ENCODE results near the gene SWSAP1.

The SWSAP1 gene

DNA sequence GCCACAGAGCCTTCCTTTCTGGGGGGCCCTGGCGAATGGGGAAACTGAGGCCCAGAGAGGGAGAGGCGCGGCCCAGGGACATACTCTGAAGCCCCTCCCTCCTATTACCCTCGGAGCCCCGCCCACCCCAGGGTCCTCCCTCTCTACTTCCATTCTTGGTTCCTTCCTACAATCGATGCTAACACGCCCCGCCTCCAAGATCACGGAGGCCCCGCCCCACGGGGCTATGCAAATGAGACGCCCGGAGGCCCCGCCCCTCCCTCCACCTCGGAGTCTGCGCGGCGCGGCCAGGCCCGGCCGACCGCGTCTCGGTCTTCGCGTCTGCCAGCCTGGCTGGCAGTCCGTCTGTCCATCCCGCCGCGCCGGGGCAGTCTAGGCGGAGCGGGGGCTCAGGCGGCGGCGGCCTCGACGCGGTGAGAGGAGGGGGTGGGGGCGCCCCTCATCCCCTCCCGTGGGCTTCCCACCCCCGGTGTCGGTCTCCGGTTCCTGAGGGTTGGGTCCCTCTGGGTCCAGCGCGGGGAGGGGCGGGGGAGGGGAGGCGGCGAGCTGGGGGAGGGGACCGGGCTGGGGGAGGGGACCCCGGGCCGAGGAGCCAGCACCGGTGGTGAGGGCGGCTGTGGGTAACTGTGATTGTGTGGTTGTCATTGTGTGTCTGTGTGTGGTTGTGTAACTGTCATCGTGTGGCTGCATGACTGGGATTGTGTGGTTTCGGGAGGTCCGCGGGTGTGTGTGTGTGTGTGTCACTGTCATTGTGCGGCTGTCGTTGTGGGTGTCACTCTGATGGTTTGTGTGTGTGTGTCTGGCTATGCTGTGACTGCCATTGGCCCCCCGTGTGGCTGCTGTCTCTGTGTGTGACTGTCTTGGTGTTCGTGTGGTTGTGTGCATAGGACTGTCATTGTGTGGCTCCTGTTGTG lies 19.0 kb upstream of the SWSAP1 start, which contains the start of gene PLPPR2:
Gene PLPPR2, plus strand, starts transcription at position 273 of the 914 bp plus-strand sequence. CDS start 2,242 bp downstream, outside the sequence.
- DNase-seq (ENCODE audit: low spot score), result peak; percentile 96

DNA sequence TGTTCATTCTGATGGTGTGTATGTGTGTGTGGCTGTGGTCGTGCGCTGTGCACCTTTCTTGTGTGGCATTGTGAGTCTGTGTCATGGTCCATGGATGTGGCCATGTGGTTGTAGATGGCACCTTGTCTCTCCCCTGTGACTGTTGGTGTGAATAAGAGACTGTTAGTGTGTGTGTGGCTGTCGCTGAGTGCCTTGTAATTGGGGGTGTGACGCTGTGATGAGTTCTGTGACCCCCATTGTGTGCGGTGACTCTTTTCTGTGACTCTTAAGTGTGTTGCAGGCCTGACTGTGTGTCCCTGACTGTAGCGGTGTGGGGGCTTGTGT lies 18.4 kb upstream of the SWSAP1 start:
- DNase-seq (ENCODE audit: low spot score), result no peak

DNA sequence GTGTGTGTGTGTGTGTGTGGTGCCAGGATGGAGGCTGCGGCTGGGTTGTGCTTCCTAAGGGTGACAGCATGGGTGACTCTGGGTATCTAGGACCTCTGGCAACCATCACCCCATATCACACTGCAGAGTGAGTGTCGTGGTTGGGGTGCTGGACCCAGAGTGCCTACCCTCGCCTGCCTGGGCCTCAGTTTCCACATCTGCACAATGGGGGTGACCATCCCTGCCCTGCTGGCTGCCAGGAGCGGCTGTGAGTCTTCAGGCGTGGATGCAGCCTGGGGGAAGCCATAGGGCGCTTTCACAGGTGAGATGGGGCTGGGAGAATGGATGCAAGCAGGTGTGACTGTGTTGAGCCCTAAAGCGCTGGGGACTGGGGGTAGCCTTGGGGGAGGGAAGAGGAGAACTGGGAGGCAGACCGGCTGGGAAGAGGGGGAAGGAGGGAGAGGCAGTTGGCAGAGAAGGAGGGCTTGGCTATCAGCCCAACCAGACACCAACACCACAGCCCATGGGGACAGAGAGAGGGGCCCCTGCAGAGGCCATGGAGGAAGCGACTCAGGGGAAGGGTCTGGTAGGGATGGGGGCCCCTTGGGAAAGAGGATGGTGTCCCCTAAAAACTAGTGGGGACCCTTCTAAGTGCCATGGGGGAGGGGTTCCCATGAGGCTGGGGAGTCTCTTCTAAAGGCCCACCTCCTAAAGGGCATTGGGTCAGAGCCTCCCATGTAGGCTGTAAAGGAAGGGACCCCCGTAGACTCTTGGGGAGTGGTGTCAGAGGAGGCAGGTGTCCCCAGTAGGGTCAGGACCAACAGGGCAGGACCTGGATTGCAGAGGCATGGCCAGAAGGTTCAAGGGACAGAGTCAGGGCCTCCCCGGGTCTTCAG lies 17.6 kb upstream of the SWSAP1 start:
- peak; percentile 3 for DNase-seq (ENCODE audit: low spot score)

DNA sequence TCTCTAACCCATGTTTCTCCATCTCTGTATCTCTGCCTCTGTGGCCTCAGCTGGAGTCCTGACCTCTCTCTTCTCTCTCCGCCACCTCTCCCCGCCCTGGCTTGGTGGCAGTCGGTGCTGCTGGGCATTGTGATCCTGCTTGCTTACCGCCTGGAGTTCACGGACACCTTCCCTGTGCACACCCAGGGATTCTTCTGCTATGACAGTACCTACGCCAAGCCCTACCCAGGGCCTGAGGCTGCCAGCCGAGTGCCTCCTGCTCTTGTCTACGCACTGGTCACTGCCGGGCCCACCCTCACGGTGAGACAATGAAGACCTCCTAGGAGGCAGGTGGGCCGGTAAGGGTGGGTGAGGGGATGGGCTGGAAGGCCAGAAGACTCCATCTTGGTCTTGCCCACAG lies 15.0 kb upstream of the SWSAP1 start:
- no peak for DNase-seq (ENCODE audit: low spot score)

DNA sequence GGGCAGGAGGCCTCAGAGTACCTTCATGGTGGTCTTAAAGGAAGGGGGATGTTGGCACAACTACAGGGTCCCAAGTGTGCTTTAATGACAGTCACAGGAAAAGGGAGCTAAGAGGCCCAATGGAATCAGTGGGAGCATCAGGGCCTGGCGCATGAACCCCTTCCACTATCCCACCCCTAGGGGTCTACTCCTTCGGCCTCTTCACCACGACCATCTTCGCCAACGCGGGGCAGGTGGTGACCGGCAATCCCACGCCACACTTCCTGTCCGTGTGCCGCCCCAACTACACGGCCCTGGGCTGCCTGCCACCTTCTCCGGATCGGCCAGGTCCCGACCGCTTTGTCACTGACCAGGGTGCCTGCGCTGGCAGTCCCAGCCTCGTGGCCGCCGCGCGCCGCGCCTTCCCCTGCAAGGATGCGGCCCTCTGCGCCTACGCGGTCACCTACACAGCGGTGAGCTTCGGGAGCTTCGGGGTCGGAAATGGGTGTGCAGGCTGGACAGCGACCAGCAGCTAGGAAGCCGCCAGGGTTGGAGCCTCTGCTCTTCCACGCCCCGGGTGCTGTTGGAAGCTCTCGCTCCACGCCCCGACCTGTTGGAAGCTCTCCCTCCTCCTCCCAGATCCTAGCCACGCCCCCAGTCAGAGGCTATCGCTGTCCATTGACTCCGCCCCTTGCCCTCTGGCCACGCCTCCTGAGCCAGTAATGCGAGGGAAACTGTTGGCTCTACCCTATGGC lies 13.3 kb upstream of the SWSAP1 start:
- DNase-seq (ENCODE audit: low spot score), result peak; percentile 94

DNA sequence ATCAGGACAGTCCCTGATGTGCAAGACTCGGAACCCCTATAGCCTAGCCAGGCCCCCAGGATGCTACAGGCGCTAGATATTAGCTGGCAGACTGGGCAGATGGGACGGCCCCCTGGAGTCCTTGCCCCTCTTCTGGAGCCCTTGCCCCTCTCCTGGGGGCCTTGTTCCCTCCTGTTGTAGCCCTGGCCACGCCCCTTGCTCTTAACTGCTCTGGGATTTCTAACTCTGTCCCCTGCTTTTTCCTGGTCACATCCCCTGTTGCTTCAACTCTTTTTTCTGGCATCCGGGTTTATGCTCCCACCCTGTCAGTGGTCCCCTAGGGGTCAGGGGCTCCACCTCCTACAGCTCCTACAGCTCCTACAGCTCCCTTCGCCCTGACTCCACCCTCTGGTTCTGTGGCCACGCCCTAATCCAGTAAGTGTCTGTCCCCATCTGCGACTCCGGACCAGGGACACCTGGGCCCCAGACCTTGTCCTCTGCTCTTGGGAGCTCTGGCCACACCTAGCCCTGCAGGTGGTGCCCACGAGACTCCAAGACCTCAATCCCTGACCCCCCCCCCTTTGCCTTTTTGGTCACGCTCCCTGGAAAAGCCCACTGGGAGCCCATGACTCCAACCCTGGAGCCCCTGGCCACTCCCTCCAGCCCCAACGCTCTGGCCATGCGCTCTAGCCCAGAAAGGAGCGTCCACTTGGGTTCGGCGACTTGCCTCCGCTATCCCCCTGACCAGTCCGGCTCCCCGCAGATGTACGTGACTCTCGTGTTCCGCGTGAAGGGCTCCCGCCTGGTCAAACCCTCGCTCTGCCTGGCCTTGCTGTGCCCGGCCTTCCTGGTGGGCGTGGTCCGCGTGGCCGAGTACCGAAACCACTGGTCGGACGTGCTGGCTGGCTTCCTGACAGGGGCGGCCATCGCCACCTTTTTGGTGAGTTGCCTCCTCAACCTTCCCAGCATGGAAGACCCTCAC lies 12.4 kb upstream of the SWSAP1 start:
- peak; percentile 77 for DNase-seq (ENCODE audit: low spot score)

DNA sequence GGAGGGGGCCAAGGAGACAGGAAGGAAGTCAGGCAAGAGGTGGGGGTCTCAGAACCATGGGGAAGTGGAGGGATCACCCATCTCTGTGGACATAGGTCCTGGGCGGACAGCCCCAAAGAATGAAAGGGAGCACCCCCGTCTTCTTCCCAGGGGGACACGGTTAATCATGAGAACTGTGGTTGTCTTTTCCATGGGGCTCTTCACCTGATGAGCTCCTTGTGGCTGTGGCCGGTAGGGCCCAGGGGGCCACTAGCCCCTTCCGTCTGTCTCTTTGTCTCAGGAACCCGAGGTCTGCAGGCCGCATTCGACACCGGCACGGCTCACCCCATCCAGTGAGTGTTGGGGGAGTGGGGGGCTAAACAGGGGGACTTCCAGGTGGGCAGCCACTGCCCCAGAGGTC lies 10.6 kb upstream of the SWSAP1 start:
- DNase-seq (ENCODE audit: low spot score), result no peak

DNA sequence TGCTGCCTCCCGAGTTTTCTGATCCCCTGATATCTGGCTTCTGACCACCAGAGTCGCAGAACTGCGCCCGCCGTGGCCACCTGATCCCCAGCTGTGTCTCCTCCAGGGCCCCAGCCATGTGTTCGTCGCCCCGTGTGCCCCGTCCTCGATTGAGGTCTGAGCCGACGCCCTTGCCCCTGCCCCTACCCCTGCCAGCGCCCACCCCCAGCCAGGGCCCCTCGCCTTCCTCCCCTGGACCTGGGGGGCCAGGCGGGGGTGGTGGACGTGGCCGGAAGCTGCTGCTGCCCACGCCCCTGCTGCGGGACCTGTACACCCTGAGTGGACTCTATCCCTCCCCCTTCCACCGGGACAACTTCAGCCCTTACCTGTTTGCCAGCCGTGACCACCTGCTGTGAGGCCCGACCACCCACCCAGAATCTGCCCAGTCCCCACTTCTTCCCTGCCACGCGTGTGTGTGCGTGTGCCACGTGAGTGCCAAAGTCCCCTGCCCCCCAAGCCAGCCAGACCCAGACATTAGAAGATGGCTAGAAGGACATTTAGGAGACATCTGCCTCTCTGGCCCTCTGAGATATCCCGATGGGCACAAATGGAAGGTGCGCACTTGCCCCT lies 10.1 kb upstream of the SWSAP1 start:
- DNase-seq (ENCODE audit: low spot score), result no peak

DNA sequence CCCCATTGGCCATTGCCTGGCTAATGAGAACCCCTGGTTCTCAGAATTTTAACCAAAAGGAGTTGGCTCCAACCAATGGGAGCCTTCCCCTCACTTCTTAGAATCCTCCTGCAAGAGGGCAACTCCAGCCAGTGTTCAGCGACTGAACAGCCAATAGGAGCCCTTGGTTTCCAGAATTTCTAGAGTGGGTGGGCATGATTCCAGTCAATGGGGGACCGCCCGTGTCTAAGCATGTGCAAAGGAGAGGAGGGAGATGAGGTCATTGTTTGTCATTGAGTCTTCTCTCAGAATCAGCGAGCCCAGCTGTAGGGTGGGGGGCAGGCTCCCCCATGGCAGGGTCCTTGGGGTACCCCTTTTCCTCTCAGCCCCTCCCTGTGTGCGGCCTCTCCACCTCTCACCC lies 9.5 kb upstream of the SWSAP1 start:
- no peak for DNase-seq (ENCODE audit: low spot score)

DNA sequence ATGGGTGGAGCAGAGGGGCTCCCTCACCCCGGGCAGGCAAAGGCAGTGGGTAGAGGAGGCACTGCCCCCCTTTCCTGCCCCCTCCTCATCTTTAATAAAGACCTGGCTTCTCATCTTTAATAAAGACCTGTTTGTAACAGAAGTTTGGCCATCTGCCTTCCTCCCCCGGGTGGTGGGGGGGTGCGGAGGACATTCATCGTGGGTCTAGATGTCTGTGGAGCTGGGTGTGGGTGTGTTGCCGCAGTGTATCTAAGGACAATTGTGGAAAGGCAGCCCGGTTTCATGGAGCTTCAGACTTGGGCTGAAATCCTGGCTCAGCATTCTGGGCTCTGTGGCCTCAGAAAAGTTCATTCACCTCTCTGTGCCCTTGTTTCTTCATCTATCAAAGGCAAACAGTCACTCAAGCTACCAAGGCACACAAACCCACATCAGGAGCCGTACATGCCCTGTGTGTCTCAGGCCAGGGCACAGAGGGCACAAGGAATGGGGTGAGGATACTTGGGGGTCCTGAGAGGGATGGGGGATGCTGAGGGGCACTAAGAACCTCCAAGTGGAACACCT lies 8.8 kb upstream of the SWSAP1 start:
- DNase-seq (ENCODE audit: low spot score), result no peak

DNA sequence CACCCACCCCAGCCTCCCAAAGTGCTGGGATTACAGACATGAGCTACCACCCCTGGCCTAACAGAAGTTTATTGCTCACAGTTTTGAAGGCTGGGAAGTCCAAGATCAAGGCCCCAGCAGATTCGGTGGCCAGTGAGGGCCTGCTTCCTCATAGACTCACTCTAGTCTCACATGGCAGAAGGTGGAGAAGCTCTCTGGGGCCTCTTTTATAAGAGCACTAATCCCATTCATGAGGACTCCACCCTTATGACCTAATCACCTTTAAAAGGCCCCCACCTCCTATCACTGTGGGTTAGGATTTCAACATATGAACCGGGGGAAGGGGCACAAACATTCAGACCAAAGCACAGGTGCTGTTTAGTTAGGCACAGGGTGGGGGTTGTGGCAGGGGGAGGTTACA lies 6.9 kb upstream of the SWSAP1 start:
- no peak for DNase-seq (ENCODE audit: low spot score)

DNA sequence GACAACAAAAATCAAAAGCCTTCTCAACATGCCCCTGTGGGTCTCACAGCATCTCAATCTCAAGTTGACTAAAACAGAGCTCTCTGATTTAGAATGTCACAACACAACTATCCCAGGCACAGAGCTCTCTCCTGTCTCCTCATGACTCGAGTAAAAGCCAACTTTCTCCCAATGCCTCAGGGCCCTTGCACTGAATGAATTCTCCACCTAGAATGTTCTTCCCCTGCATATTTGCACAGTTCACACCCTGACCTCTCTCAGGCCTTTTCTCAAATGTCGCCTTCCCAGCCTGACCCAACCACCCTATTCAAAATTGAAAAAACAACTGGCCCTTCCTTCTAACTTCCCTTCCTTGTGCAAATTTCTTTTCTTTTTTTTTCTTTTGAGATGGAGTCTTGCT lies 3.7 kb upstream of the SWSAP1 start:
- no peak for DNase-seq (ENCODE audit: low spot score)

DNA sequence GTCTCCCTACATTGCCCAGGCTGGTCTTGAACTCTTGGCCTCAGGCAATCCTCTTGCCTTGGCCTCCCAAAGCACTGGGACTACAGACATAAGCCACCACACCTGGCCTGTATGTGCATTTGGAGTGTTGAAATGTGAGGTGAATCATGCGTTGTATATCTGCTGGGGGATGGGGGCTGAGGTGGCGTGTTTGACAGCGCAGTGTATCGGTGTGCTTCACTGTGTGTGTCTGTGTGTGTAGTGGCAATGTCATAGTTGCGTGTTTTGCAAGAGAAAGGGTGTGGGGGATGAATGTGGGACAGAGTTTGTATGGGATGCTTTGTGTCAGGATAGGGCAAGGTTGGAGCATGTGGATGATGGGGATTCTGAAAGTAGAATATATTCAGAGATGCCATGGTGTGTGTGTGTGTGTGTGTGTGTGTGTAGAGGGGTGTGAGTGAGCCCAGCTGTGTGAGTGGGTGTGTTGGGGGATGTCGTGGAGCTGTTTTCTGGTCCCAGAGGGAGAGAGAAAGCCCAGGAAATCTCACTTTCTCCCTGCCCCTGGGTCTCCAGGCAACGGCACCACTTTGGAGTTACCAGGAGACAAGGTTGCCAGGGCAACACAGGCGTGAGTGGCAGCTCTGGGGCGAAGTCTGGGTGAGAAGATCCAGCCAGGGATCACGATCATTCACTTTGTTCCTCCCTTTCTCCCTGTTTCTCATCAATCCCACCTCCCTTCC lies 1.1 kb upstream of the SWSAP1 start:
- DNase-seq (ENCODE audit: low spot score), result peak; percentile 51

DNA sequence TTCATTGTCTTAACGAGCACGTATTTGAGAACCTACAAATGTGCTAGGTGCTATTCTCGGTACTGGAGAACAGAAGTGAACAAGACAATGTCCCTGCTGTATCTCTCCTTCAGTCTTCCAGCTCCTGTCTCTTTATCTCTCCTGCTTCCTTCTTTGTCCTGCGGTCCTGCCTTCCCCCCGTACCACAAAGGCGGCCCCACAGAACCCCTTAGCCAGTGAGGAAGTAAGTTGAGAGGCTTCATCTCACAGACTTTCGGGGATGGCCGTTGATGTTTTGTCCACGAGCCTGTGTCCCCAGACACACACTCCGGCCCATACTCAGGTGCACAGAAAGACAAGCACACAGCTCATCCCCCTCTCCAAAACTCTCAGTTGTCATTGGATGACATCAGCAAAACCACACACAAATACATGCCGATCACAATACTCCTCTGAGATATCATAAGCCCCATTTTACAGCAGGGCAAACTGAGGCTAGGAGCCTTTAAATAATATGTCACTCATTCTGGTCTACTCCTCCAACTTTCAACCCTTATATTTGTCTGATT lies 507 bp upstream of the SWSAP1 start:
- DNase-seq (ENCODE audit: low spot score), result no peak

DNA sequence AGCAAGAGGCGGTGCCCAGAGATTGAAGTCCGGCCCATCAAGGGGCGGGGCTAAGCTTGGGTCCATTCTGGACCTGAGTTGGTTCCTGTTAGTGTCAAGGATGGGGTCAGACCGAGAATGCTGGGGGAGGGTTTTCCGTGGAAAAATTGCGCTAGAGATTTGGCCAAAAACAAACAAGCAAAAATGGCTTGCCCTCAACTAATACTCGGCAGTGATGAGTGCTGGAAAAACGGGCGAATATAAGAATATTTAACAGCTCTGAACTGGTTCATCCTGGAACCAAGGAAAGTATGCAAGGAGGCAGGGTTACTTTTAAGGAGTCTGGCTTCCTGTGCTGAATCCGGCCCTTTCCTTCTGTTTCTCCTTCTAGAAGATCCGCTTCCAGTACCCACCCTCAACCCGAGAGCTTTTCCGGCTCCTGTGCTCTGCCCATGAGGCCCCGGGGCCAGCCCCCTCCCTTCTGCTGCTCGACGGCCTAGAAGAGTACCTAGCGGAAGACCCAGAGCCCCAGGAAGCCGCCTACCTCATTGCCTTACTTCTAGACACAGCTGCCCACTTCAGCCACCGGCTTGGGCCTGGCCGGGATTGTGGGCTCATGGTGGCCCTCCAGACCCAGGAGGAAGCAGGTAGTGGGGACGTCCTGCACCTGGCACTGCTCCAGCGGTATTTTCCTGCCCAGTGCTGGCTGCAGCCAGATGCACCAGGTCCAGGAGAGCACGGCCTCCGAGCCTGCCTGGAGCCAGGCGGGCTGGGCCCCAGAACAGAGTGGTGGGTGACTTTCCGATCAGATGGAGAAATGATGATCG lies 880 bp downstream of the SWSAP1 start:
- DNase-seq (ENCODE audit: low spot score), result peak; percentile 19

DNA sequence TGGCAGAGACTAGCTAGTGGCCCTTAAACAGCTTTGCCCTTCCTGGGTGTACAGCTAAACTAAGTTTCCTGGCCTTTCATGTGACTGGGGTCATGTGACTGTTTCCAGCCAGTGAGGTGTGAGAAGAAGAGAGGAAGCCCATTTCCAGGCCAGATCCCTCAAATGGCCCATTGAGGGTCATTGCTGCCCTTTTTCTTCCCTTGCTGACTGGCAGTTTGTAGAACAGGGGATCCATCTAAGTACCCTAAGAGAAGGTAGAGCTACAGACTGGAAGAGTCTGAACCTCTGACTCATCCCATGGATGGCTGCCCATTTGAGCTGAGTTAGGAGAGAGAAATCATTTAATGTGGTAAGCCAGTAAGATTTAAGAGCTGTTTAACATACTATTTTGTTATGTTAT lies 2.8 kb downstream of the SWSAP1 start:
- no peak for DNase-seq (ENCODE audit: low spot score)

DNA sequence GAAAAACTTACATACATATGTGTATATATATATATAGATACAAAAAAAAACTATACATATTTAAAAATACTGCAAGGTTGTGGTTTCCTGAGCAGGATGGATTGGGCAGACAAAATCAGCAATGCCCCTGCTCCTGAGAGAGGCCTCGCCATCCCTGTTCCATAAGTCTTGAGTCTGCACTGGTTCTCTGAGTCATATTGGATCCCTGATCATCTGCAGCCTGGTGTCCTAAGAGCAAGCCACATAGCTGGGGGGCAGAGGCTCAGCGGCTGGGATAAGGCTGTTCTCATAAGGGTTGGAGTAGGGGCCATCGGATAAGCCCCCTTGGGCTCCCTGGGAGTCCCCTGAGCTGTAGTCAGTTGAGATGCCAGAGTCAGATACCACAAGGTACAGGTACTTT lies 3.3 kb downstream of the SWSAP1 start:
- no peak for DNase-seq (ENCODE audit: low spot score)

DNA sequence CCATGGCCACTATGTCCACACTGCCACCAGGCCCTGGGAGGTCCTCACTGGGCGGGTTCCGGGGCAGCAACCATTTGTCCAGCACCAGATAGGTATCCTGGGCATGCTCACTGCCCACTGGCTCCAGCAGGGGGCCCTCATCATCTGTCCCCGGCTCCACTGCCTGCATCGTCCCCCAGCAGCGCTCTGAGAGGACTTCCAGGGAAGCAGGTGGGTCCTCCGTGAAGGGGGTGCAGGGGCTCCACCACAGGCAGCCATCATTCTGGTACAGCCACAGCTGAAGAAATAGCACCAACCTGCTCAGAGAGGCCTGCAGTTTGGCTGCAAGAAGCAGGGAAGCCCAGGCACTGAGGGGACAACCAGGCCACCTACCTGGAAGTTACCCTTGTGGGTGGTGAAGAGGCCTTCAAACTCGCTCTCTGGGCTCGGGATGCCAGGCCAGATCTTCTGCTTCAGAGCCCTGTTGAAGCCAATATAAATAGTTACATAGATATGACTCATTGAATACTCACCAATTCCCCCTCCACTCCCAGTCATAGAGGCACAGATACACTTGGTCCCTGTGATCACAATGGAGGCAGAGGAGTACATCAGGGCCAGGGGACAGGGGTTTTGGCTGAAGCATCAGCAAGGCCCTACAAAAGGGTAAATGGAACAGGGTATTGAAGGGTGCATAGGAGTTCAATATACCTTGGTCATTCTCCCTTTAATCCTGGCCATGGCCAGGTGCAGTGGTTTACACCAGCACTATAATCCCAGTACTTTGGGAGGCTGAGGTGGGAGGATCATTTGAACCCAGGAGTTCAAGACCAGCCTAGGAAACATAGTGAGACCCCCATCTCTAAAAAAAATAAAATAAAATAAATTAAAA lies 4.1 kb downstream of the SWSAP1 start:
- DNase-seq (ENCODE audit: low spot score), result peak; percentile 24
